ENCODE data around the gene TMEM72. TPM values are rescaled to one million over a fixed set of nuclear protein-coding genes. Genes with fewer than 3 reads are reported as not detected.

Gene TMEM72
- total and polyA plus RNA-seq, 2 of the 13 experiments (the other 11 are each of a cell fraction or from before 2014, with no cell fraction given): 0.04 TPM; not detected in 1

DNA sequence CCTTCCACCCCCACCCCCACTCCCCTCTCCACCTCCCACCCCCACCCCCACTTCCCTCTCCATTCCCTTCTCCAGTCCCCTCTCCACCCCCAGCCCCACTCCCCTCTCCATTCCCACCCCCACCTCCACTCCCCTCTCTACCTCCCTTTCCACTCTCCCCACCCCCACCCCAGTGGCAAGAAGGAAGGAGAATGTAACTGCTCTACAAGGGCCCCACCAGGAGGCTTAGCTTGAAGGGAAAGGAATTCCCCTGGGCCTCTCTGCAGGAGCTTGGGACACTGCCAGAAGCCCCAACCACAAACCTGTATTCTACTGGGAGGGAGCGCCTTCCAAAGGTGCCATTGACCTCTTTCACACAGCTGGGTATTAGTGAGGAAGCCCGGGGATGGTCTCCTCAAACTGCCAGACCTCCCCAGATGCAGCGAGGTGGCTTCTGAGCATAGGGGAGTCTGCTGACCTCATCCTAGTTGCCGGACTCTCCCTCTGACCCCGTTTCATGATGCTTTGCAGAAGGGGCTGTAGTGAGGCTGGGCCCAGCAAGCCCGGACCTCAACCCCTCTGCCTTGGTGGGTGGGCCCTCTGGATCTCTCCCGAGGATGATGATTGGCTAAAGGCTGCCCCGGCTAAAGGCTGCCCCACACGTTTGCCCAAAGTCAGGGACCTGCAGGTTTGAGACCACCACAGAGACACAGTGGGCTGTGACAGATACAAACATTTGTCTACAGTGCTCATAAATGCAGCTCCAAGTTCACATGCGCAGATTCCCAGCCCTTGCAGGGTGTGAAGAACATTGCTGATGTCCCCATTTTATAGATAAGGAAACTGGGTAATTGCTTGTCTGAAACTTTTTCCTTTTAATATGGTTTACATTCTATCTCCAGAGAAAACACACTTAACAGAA lies 64.5 kb downstream of the TMEM72 start (continued):
- TF ChIP-seq, protein P1, sequence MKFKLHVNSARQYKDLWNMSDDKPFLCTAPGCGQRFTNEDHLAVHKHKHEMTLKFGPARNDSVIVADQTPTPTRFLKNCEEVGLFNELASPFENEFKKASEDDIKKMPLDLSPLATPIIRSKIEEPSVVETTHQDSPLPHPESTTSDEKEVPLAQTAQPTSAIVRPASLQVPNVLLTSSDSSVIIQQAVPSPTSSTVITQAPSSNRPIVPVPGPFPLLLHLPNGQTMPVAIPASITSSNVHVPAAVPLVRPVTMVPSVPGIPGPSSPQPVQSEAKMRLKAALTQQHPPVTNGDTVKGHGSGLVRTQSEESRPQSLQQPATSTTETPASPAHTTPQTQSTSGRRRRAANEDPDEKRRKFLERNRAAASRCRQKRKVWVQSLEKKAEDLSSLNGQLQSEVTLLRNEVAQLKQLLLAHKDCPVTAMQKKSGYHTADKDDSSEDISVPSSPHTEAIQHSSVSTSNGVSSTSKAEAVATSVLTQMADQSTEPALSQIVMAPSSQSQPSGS (CRISPR knock-in tag; IDR thresholded peaks at IDR 0.05): no peak
- TF ChIP-seq ZNF615 (CRISPR knock-in tag; IDR thresholded peaks at IDR 0.05; ENCODE audit: borderline replicate concordance) (peak; percentile 72; the same call in 1 of the 2 replicates), ZBED4 (CRISPR knock-in tag; IDR thresholded peaks at IDR 0.05; ENCODE audit: borderline replicate concordance) (no peak), RNF2 (conservative IDR thresholded peaks at IDR 0.05; ENCODE audit: low read depth) (no peak), ZNF138 (CRISPR knock-in tag; IDR thresholded peaks at IDR 0.05; ENCODE audit: low read depth) (peak; percentile 9; the same call in 1 of the 2 replicates), GLI4 (CRISPR knock-in tag; IDR thresholded peaks at IDR 0.05; ENCODE audit: borderline replicate concordance) (no peak), ARID3A (IDR thresholded peaks at IDR 0.05; ENCODE audit: low read depth, low read length) (no peak)
- TF ChIP-seq, protein P2, sequence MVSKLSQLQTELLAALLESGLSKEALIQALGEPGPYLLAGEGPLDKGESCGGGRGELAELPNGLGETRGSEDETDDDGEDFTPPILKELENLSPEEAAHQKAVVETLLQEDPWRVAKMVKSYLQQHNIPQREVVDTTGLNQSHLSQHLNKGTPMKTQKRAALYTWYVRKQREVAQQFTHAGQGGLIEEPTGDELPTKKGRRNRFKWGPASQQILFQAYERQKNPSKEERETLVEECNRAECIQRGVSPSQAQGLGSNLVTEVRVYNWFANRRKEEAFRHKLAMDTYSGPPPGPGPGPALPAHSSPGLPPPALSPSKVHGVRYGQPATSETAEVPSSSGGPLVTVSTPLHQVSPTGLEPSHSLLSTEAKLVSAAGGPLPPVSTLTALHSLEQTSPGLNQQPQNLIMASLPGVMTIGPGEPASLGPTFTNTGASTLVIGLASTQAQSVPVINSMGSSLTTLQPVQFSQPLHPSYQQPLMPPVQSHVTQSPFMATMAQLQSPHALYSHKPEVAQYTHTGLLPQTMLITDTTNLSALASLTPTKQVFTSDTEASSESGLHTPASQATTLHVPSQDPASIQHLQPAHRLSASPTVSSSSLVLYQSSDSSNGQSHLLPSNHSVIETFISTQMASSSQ (IDR thresholded peaks at IDR 0.05; ENCODE audit: low read depth): no peak
- TF ChIP-seq, protein P2 (CRISPR knock-in tag; IDR thresholded peaks at IDR 0.05; ENCODE audit: borderline replicate concordance): peak; percentile 44; the same call in 1 of the 2 replicates
- TF ChIP-seq, protein P3, sequence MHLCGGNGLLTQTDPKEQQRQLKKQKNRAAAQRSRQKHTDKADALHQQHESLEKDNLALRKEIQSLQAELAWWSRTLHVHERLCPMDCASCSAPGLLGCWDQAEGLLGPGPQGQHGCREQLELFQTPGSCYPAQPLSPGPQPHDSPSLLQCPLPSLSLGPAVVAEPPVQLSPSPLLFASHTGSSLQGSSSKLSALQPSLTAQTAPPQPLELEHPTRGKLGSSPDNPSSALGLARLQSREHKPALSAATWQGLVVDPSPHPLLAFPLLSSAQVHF (CRISPR knock-in tag; IDR thresholded peaks at IDR 0.05): peak; percentile 12; the same call in 1 of the 2 replicates
- TF ChIP-seq, protein P4, sequence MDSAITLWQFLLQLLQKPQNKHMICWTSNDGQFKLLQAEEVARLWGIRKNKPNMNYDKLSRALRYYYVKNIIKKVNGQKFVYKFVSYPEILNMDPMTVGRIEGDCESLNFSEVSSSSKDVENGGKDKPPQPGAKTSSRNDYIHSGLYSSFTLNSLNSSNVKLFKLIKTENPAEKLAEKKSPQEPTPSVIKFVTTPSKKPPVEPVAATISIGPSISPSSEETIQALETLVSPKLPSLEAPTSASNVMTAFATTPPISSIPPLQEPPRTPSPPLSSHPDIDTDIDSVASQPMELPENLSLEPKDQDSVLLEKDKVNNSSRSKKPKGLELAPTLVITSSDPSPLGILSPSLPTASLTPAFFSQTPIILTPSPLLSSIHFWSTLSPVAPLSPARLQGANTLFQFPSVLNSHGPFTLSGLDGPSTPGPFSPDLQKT (CRISPR knock-in tag; IDR thresholded peaks at IDR 0.05; ENCODE audit: borderline replicate concordance): no peak
